GM12878 (cell line): ENCODE measurements around the gene GCNT1.

Source experiments
- CTCF ChIP-seq, 3 experiments: IDR thresholded peaks in 2 of 3; conservative IDR thresholded peaks in 1 of 3; 2 replicates each; pipeline ENCODE4 v1.5.1; 2011; ENCODE audit warnings: low read depth in 3 of 3, low read length in 3 of 3, mild to moderate bottlenecking in 3 of 3, control low read depth in 2 of 3, moderate library complexity in 2 of 3, inconsistent platforms in 1 of 3, mixed read lengths in 1 of 3; ENCODE audit not compliant: control insufficient read depth in 2 of 3, insufficient read depth in 1 of 3; ENCODE audit errors: extremely low read depth in 1 of 3
- KDM1A ChIP-seq: fragments of 200-600 bp; sonication (generic); IDR thresholded peaks from 2 replicates; pipeline ENCODE4 v1.6.1; 2016; ENCODE audit warnings: borderline replicate concordance

- no peak for TF ChIP-seq KDM1A
- no peak for TF ChIP-seq CTCF (IDR thresholded peaks at IDR 0.05 in 2 of 3, conservative IDR thresholded peaks at IDR 0.05 in 1 of 3; ENCODE audit: control insufficient read depth in 2 of 3, extremely low read depth in 1 of 3, insufficient read depth in 1 of 3, low read depth in 3 of 3, low read length in 3 of 3)
Measured at GRCh38 chr9:76516350-76516749, 57.4 kb downstream of the GCNT1 start.
